VCaP (cell line): Measurements from ENCODE around the gene CD300A.
"Not testable (repeated sequence)": the region's sequence is repeated elsewhere in the genome, so short reads cannot be mapped to it uniquely, and the experiment has no call there.

ENCODE experiments used
- H3K27ac ChIP-seq: fragments of 450-650 bp; 2 replicates; pipeline ENCODE4 v1.5.1; 2017
- CTCF ChIP-seq: fragments of 450-650 bp; conservative IDR thresholded peaks from 2 replicates; pipeline ENCODE4 v1.5.1; 2017; ENCODE audit warnings: mild to moderate bottlenecking, moderate library complexity

The CD300A gene

GRCh38 chr17:74516561-74517328 is 50.3 kb downstream of the CD300A start:
- H3K27ac ChIP-seq, result no peak overlapping the region
- no peak for TF ChIP-seq CTCF

- not testable (repeated sequence) for H3K27ac ChIP-seq
These were observed 52.1 kb downstream of the CD300A start for GRCh38 chr17:74518413-74518981.

GRCh38 chr17:74520016-74520434 is 53.6 kb downstream of the CD300A start:
- no peak for TF ChIP-seq CTCF
- no peak overlapping the region for H3K27ac ChIP-seq

GRCh38 chr17:74520790-74521480 is 54.5 kb downstream of the CD300A start:
- H3K27ac ChIP-seq, result no peak overlapping the region

GRCh38 chr17:74521701-74522201 is 55.3 kb downstream of the CD300A start:
- H3K27ac ChIP-seq, result no peak overlapping the region
- TF ChIP-seq CTCF, result no peak

More at GRCh38 chr17:74520790-74521480, 54.5 kb downstream of the CD300A start:
- no peak for TF ChIP-seq CTCF

- no peak overlapping the region for H3K27ac ChIP-seq
- TF ChIP-seq CTCF, result no peak
These were observed 56.1 kb downstream of the CD300A start for GRCh38 chr17:74522381-74523105.

- no peak overlapping the region for H3K27ac ChIP-seq
- TF ChIP-seq CTCF, result no peak
These were observed 56.9 kb downstream of the CD300A start for GRCh38 chr17:74523308-74523707.
